HUES6 (cell line): ENCODE data around the gene MTMR2.
"Not testable (repeated sequence)": the region's sequence is repeated elsewhere in the genome, so short reads cannot be mapped to it uniquely, and the experiment has no call there.

Source experiments
- H3K27ac ChIP-seq: 2 replicates; pipeline ENCODE4 v1.7.0; 2013; ENCODE audit warnings: low read depth, mild to moderate bottlenecking, low read length, inconsistent platforms
- H3K27me3 ChIP-seq: 2 replicates; pipeline ENCODE4 v1.6.1; 2013; ENCODE audit warnings: low read length; ENCODE audit not compliant: control insufficient read depth, insufficient read depth
- H3K36me3 ChIP-seq: 2 replicates; pipeline ENCODE4 v1.6.1; 2013; ENCODE audit warnings: low read length; ENCODE audit not compliant: control insufficient read depth, insufficient read depth
- H3K4me1 ChIP-seq: 2 replicates; pipeline ENCODE4 v1.6.1; 2013; ENCODE audit warnings: low read length; ENCODE audit not compliant: control insufficient read depth, insufficient read depth
- H3K4me3 ChIP-seq: 2 replicates; pipeline ENCODE4 v1.5.1; 2013; ENCODE audit warnings: low read depth, low read length
- H3K9ac ChIP-seq: one replicate; pipeline ENCODE4 v1.6.1; 2013; ENCODE audit warnings: mild to moderate bottlenecking, low read length
- H3K9me3 ChIP-seq: 2 replicates; pipeline ENCODE4 v1.6.1; 2013; ENCODE audit warnings: low read depth, low read length; ENCODE audit not compliant: control insufficient read depth, insufficient read depth

MTMR2 gene

GRCh38 chr11:95816037-95816436 lies 107.9 kb downstream of the MTMR2 start:
- H3K4me3 ChIP-seq = no peak overlapping the region
- H3K27ac ChIP-seq = no peak overlapping the region
- no peak overlapping the region for H3K9ac ChIP-seq
- no peaks in the 10 kb centered on the region for H3K9me3 ChIP-seq
- no peaks in the 10 kb centered on the region for H3K4me1 ChIP-seq
- peaks cover 64% of the 10 kb centered on the region for H3K36me3 ChIP-seq
- H3K27me3 ChIP-seq = no peaks in the 10 kb centered on the region

DNA sequence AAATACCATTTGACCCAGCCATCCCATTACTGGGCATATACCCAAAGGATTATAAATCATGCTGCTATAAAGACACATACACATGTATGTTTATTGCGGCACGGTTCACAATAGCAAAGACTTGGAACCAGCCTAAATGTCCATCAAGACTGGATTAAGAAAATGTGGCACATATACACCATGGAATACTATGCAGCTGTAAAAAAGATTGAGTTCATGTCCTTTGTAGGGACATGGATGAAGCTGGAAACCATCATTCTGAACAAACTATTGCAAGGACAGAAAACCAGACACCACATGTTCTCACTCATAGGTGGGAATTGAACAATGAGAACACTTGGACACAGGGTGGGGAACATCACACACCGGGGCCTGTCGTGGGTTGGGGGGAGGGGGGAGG lies 112.9 kb downstream of the MTMR2 start:
- peaks cover 38% of the 10 kb centered on the region for H3K36me3 ChIP-seq
- not testable (repeated sequence) for H3K4me3 ChIP-seq, H3K9me3 ChIP-seq, H3K9ac ChIP-seq, H3K4me1 ChIP-seq, H3K27me3 ChIP-seq, H3K27ac ChIP-seq

GRCh38 chr11:95806464-95806863 lies 117.4 kb downstream of the MTMR2 start:
- H3K27me3 ChIP-seq, H3K9me3 ChIP-seq, H3K4me1 ChIP-seq, H3K27ac ChIP-seq, H3K4me3 ChIP-seq, H3K9ac ChIP-seq: not testable (repeated sequence)
- H3K36me3 ChIP-seq = peaks cover 48% of the 10 kb centered on the region

DNA sequence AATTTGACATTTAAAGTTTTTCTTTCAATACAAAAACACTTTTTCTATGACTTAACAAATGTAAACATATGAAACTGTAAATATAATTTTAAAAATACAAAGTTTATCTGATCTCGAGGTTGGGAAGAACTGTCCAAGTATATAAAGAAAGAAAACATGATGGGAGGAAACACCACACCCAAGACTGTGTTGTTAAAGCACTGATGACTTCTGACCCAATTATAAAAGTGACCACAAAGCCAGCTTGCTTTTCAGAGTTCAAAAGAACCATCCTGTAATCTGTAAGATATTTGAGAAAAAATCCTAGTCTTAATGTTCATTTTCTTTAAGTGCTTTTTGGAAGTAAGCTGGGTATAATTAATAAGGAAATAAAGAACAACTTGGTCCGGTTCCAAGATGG lies 118.0 kb downstream of the MTMR2 start:
- peaks cover 51% of the 10 kb centered on the region for H3K36me3 ChIP-seq
- H3K9ac ChIP-seq = no peak overlapping the region
- peaks cover 9% of the 10 kb centered on the region for H3K9me3 ChIP-seq
- no peaks in the 10 kb centered on the region for H3K4me1 ChIP-seq
- H3K4me3 ChIP-seq = no peak overlapping the region
- H3K27me3 ChIP-seq = no peaks in the 10 kb centered on the region
- no peak overlapping the region for H3K27ac ChIP-seq

- peaks cover 69% of the 10 kb centered on the region for H3K36me3 ChIP-seq
- H3K9ac ChIP-seq = no peak overlapping the region
- no peak overlapping the region for H3K27ac ChIP-seq
- H3K4me3 ChIP-seq = no peak overlapping the region
- H3K9me3 ChIP-seq = peaks cover 9% of the 10 kb centered on the region
- no peaks in the 10 kb centered on the region for H3K27me3 ChIP-seq
- no peaks in the 10 kb centered on the region for H3K4me1 ChIP-seq
Measured at GRCh38 chr11:95803973-95804372, 119.9 kb downstream of the MTMR2 start.

- Histone ChIP-seq H3K27me3 (no peaks in the 10 kb centered on the region), H3K36me3 (peaks cover 69% of the 10 kb centered on the region), H3K4me3 (no peak overlapping the region), H3K9ac (no peak overlapping the region), H3K27ac (no peak overlapping the region), H3K9me3 (peaks cover 9% of the 10 kb centered on the region), H3K4me1 (no peaks in the 10 kb centered on the region)
Measured at GRCh38 chr11:95802806-95803205, 121.1 kb downstream of the MTMR2 start.

DNA sequence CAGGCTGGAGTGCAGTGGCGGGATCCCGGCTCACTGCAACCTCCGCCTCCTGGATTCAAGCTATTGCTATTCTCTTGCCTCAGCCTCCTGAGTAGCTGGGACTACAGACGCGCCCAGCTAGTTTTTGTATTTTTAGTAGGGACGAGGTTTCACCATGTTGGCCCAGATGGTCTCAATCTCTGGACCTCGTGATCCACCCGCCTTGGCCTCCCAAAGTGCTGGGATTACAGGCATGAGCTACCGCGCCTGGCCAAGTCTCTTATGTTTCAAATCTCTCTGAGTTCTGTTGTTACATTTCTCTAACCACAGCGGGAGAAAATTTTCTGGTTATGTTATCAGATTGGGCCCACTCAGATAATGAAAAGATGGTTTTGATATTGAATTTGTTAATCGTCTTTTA lies 123.5 kb downstream of the MTMR2 start:
- Histone ChIP-seq H3K9ac (no peak overlapping the region), H3K4me1 (no peaks in the 10 kb centered on the region), H3K4me3 (no peak overlapping the region), H3K9me3 (no peaks in the 10 kb centered on the region; the same call in 1 of the 2 replicates), H3K27ac (no peak overlapping the region), H3K36me3 (peaks cover 53% of the 10 kb centered on the region), H3K27me3 (no peaks in the 10 kb centered on the region)

DNA sequence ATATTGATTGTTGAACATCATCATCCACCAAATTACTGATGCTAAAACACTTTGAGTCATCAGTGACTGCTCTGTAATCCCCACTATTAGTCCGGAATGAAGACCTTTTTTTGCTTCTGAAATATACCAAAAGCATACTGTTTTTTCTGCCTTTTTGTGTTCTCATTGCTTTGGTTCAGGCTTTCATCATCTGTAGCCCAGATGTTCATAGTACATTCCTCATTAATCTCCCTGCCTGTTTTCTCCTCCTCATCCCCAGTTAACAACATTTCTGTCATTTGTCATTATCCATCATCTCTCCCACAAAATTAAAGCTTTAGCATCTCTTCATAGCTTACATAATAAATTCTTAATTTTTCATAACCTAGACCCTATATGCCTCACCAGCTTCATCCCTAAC lies 124.4 kb downstream of the MTMR2 start:
- Histone ChIP-seq H3K9ac (no peak overlapping the region), H3K4me3 (no peak overlapping the region), H3K27ac (no peak overlapping the region), H3K9me3 (no peaks in the 10 kb centered on the region; the same call in 1 of the 2 replicates), H3K27me3 (no peaks in the 10 kb centered on the region), H3K36me3 (peaks cover 44% of the 10 kb centered on the region), H3K4me1 (no peaks in the 10 kb centered on the region)

DNA sequence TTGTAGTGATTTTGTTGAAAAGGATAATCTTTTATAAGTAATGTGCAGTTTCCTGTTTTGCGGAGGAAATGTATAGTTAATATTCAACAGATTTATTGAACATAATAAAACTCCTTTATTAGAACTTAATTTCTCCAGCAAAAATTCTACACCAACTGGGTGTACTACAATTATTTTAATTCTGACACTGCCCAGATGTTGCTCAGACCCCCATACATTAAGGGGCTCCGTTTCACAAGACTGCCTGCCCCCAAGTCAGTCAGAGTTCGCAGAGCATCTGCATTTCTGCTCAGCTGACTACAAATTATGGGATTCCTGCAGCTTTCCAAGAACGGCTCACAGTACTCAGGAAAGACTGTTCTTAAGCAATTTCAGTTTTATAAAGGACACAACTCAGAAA lies 127.4 kb downstream of the MTMR2 start:
- no peak overlapping the region for H3K27ac ChIP-seq
- no peaks in the 10 kb centered on the region for H3K27me3 ChIP-seq
- no peak overlapping the region for H3K9ac ChIP-seq
- H3K36me3 ChIP-seq = peaks cover 21% of the 10 kb centered on the region
- H3K4me3 ChIP-seq = no peak overlapping the region
- peaks cover 4% of the 10 kb centered on the region; the same call in 1 of the 2 replicates for H3K4me1 ChIP-seq
- H3K9me3 ChIP-seq = no peaks in the 10 kb centered on the region

- Histone ChIP-seq H3K36me3 (peaks cover 18% of the 10 kb centered on the region), H3K27me3 (no peaks in the 10 kb centered on the region), H3K4me1 (peaks cover 4% of the 10 kb centered on the region; the same call in 1 of the 2 replicates), H3K27ac (no peak overlapping the region), H3K9me3 (no peaks in the 10 kb centered on the region), H3K4me3 (no peak overlapping the region), H3K9ac (no peak overlapping the region)
Measured at GRCh38 chr11:95795627-95796295, 128.1 kb downstream of the MTMR2 start.

- H3K27ac ChIP-seq = no peak overlapping the region
- no peak overlapping the region for H3K9ac ChIP-seq
- peaks cover 4% of the 10 kb centered on the region; the same call in 1 of the 2 replicates for H3K4me1 ChIP-seq
Measured at GRCh38 chr11:95794086-95794485, 129.8 kb downstream of the MTMR2 start.

More at GRCh38 chr11:95794086-95794485, 129.8 kb downstream of the MTMR2 start:
- Histone ChIP-seq H3K36me3 (peaks cover 2% of the 10 kb centered on the region), H3K27me3 (no peaks in the 10 kb centered on the region), H3K4me3 (no peak overlapping the region), H3K9me3 (no peaks in the 10 kb centered on the region)
